ENCODE data around the gene TMEM19. TPM values are rescaled to one million over a fixed set of nuclear protein-coding genes. Genes with fewer than 3 reads are reported as not detected.
A peak's percentile ranks its signal among the peaks of the same experiment; 100 is the strongest.

TMEM19 gene
- total RNA-seq, 1 donor: 31.1 TPM

GRCh38 chr12:71718611-71719010 is 32.7 kb downstream of the TMEM19 start:
- H3K4me3 ChIP-seq (ENCODE audit: insufficient read depth, low read length): no peak overlapping the region
- H3K79me2 ChIP-seq (ENCODE audit: insufficient read depth, low read length): no peaks in the 10 kb centered on the region
- no peaks in the 10 kb centered on the region for H3K27me3 ChIP-seq (ENCODE audit: insufficient read depth, low read length)
- H2AFZ ChIP-seq (ENCODE audit: low read length): no peak overlapping the region
- no peaks in the 10 kb centered on the region for H3K9me3 ChIP-seq (ENCODE audit: low read depth, low read length)
- no peaks in the 10 kb centered on the region for H3K4me1 ChIP-seq (ENCODE audit: insufficient read depth, low read length)
- H3K4me2 ChIP-seq (ENCODE audit: insufficient read depth, low read length): no peak overlapping the region
- no peak for DNase-seq (ENCODE audit: insufficient read length, low spot score, missing footprints)
- H3K36me3 ChIP-seq (ENCODE audit: insufficient read depth, low read length): no peaks in the 10 kb centered on the region
- no peak for TF ChIP-seq CTCF (IDR thresholded peaks at IDR 0.05; ENCODE audit: extremely low read depth, low read depth, low read length)
- no peak overlapping the region for H3K27ac ChIP-seq (ENCODE audit: low read depth, low read length)
- no peaks in the 10 kb centered on the region for H4K20me1 ChIP-seq (ENCODE audit: insufficient read depth, low read length)

- no peaks in the 10 kb centered on the region for H3K36me3 ChIP-seq (ENCODE audit: insufficient read depth, low read length)
- H3K9me3 ChIP-seq (ENCODE audit: low read depth, low read length): no peaks in the 10 kb centered on the region
- H3K27me3 ChIP-seq (ENCODE audit: insufficient read depth, low read length): no peaks in the 10 kb centered on the region
- no peak overlapping the region for H3K4me3 ChIP-seq (ENCODE audit: insufficient read depth, low read length)
- H2AFZ ChIP-seq (ENCODE audit: low read length): no peak overlapping the region
- no peak for TF ChIP-seq CTCF (IDR thresholded peaks at IDR 0.05; ENCODE audit: extremely low read depth, low read depth, low read length)
- no peak overlapping the region for H3K4me2 ChIP-seq (ENCODE audit: insufficient read depth, low read length)
- H3K27ac ChIP-seq (ENCODE audit: low read depth, low read length): no peak overlapping the region
- H3K4me1 ChIP-seq (ENCODE audit: insufficient read depth, low read length): no peaks in the 10 kb centered on the region
- no peak for DNase-seq (ENCODE audit: insufficient read length, low spot score, missing footprints)
- no peaks in the 10 kb centered on the region for H3K79me2 ChIP-seq (ENCODE audit: insufficient read depth, low read length)
- no peaks in the 10 kb centered on the region for H4K20me1 ChIP-seq (ENCODE audit: insufficient read depth, low read length)
These were observed 33.9 kb downstream of the TMEM19 start for GRCh38 chr12:71719647-71720370.

GRCh38 chr12:71721783-71722505 is 36.1 kb downstream of the TMEM19 start:
- no peaks in the 10 kb centered on the region for H3K27me3 ChIP-seq (ENCODE audit: insufficient read depth, low read length)
- no peaks in the 10 kb centered on the region for H3K9me3 ChIP-seq (ENCODE audit: low read depth, low read length)
- H3K36me3 ChIP-seq (ENCODE audit: insufficient read depth, low read length): no peaks in the 10 kb centered on the region
- H3K27ac ChIP-seq (ENCODE audit: low read depth, low read length): no peak overlapping the region
- H3K4me2 ChIP-seq (ENCODE audit: insufficient read depth, low read length): no peak overlapping the region
- DNase-seq (ENCODE audit: insufficient read length, low spot score, missing footprints): no peak
- no peak for TF ChIP-seq CTCF (IDR thresholded peaks at IDR 0.05; ENCODE audit: extremely low read depth, low read depth, low read length)
- no peaks in the 10 kb centered on the region for H4K20me1 ChIP-seq (ENCODE audit: insufficient read depth, low read length)
- H3K4me1 ChIP-seq (ENCODE audit: insufficient read depth, low read length): no peaks in the 10 kb centered on the region
- H3K79me2 ChIP-seq (ENCODE audit: insufficient read depth, low read length): no peaks in the 10 kb centered on the region
- no peak overlapping the region for H2AFZ ChIP-seq (ENCODE audit: low read length)
- no peak overlapping the region for H3K4me3 ChIP-seq (ENCODE audit: insufficient read depth, low read length)

GRCh38 chr12:71725011-71725410 is 39.1 kb downstream of the TMEM19 start:
- DNase-seq (ENCODE audit: insufficient read length, low spot score, missing footprints): no peak
- Histone ChIP-seq H3K27me3 (ENCODE audit: insufficient read depth, low read length) (no peaks in the 10 kb centered on the region), H4K20me1 (ENCODE audit: insufficient read depth, low read length) (no peaks in the 10 kb centered on the region), H3K36me3 (ENCODE audit: insufficient read depth, low read length) (no peaks in the 10 kb centered on the region), H2AFZ (ENCODE audit: low read length) (peak overlapping the region; percentile 56), H3K79me2 (ENCODE audit: insufficient read depth, low read length) (no peaks in the 10 kb centered on the region), H3K9me3 (ENCODE audit: low read depth, low read length) (no peaks in the 10 kb centered on the region), H3K4me1 (ENCODE audit: insufficient read depth, low read length) (no peaks in the 10 kb centered on the region), H3K4me2 (ENCODE audit: insufficient read depth, low read length) (no peak overlapping the region), H3K4me3 (ENCODE audit: insufficient read depth, low read length) (no peak overlapping the region), H3K27ac (ENCODE audit: low read depth, low read length) (no peak overlapping the region)
- no peak for TF ChIP-seq CTCF (IDR thresholded peaks at IDR 0.05; ENCODE audit: extremely low read depth, low read depth, low read length)

All from osteoblast (primary cell).